ENCODE measurements around the gene SMYD3.

- TF ChIP-seq CTCF (conservative IDR thresholded peaks at IDR 0.05; ENCODE audit: low read depth, low read length) (no peak), RAD21 (IDR thresholded peaks at IDR 0.05; ENCODE audit: low read length) (no peak), USF2 (IDR thresholded peaks at IDR 0.05; ENCODE audit: low read depth, low read length) (no peak), SMC3 (IDR thresholded peaks at IDR 0.05; ENCODE audit: low read depth, low read length) (no peak), POLR2A (IDR thresholded peaks at IDR 0.05; ENCODE audit: low read depth, low read length) (no peak), MAZ (IDR thresholded peaks at IDR 0.05; ENCODE audit: borderline replicate concordance, low read depth, low read length) (no peak), MXI1 (IDR thresholded peaks at IDR 0.05; ENCODE audit: borderline replicate concordance, low read depth, low read length) (no peak), CEBPB (IDR thresholded peaks at IDR 0.05; ENCODE audit: low read depth, low read length) (no peak), RCOR1 (IDR thresholded peaks at IDR 0.05; ENCODE audit: insufficient replicate concordance, low read length) (no peak), BHLHE40 (IDR thresholded peaks at IDR 0.05; ENCODE audit: low read depth, low read length) (no peak), RFX5 (IDR thresholded peaks at IDR 0.05; ENCODE audit: low read depth, low read length) (no peak), MAFK (IDR thresholded peaks at IDR 0.05; ENCODE audit: low read depth, low read length) (no peak), FOS (IDR thresholded peaks at IDR 0.05; ENCODE audit: low read depth, low read length) (no peak), ELK1 (IDR thresholded peaks at IDR 0.05; ENCODE audit: borderline replicate concordance, low read depth, low read length) (no peak)
These were observed 701.5 kb downstream of the SMYD3 start for GRCh38 chr1:245805532-245805931.
